K562 (cell line): Measurements from ENCODE around the gene BCR. TPM values are rescaled to one million over a fixed set of nuclear protein-coding genes. Genes with fewer than 3 reads are reported as not detected.

ENCODE experiments used
- ATAC-seq: fragments of 200-7000 bp; cut with Tn5 transposase; 3 replicates; pipeline ENCODE4 v1.9.1; 2020; ENCODE audit warnings: moderate library complexity
- BruUV-seq: library from RNA; stranded (reverse); fragments of 400-500 nt; replicated peaks from 2 replicates; lab custom pipeline; 2021; lab: Mats Ljungman, UMichigan
- CTCF ChIA-PET: fragments of 300-600 bp; formaldehyde crosslinking; extraction: SDS; loops from one replicate; lab custom pipeline; 2021; ENCODE audit warnings: low intra/inter-chr PET ratio; lab: Yijun Ruan, JAX
- POLR2A ChIA-PET: fragments of 300-600, 350-650 bp; sonication (Branson Sonifier 250); formaldehyde crosslinking; extraction: SDS; loops from one replicate; lab custom pipeline; 2021; ENCODE audit warnings: antibody characterized with exemption, inconsistent platforms; lab: Yijun Ruan, JAX
- DNase-seq, 4 experiments: peaks; one replicate each; pipeline versions ENCODE4 v3.0.0 to v3.0.0-alpha.2; 2011 to 2018; ENCODE audit warnings: low spot score in 3 of 4, mixed read lengths in 3 of 4; ENCODE audit errors: extremely low read depth in 1 of 4
- FAIRE-seq: peaks from 2 replicates; lab custom pipeline; 2011; peaks lifted over from hg19 to GRCh38; lab: Jason Lieb, UNC
- H2AFZ ChIP-seq: 2 replicates; pipeline ENCODE4 v1.6.0; 2011; ENCODE audit warnings: low read depth, low read length, control low read depth, inconsistent platforms
- H3K27ac ChIP-seq: fragments of 200-600 bp; 3 replicates; pipeline ENCODE4 v1.8.0; 2011; ENCODE audit warnings: low read depth, mild to moderate bottlenecking, control low read depth, inconsistent platforms, low read length, moderate library complexity, mixed read lengths; ENCODE audit errors: extremely low read depth
- H3K27me3 ChIP-seq, 2 experiments: fragments of 300-600 bp in 1 of 2; 2 replicates in 1 of 2; 3 replicates in 1 of 2; pipeline versions ENCODE4 v1.6.0 to v1.8.0; 2011; ENCODE audit warnings: inconsistent platforms in 2 of 2, low read length in 2 of 2, mild to moderate bottlenecking in 1 of 2, mixed read lengths in 1 of 2, moderate library complexity in 1 of 2; ENCODE audit not compliant: control insufficient read depth in 2 of 2, insufficient read depth in 2 of 2
- H3K36me3 ChIP-seq: fragments of 300-600 bp; 3 replicates; pipeline ENCODE4 v1.8.0; 2011; ENCODE audit warnings: mild to moderate bottlenecking, low read length, inconsistent platforms; ENCODE audit not compliant: control insufficient read depth, insufficient read depth
- H3K4me1 ChIP-seq, 2 experiments: fragments of 200-600 bp in 1 of 2; replicated peaks in 1 of 2; 2 replicates in 1 of 2; 3 replicates in 1 of 2; pipeline versions ENCODE4 v1.5.1 to v1.8.0; 2011; ENCODE audit warnings: inconsistent platforms in 2 of 2, low read length in 2 of 2, mild to moderate bottlenecking in 1 of 2, mixed read lengths in 1 of 2, moderate library complexity in 1 of 2; ENCODE audit not compliant: control insufficient read depth in 2 of 2, insufficient read depth in 2 of 2
- H3K4me2 ChIP-seq: 2 replicates; pipeline ENCODE4 v1.6.1; 2011; ENCODE audit warnings: low read length, control low read depth, inconsistent platforms, mixed read lengths; ENCODE audit not compliant: insufficient read depth
- H3K4me3 ChIP-seq: fragments of 200-600 bp; sonication (generic), shearing (Covaris generic); 2 replicates; pipeline ENCODE4 v1.5.1; 2016; ENCODE audit warnings: control low read depth, inconsistent platforms
- H3K79me2 ChIP-seq: fragments of 200-600 bp; 3 replicates; pipeline ENCODE4 v1.8.0; 2011; ENCODE audit warnings: low read length, inconsistent platforms; ENCODE audit not compliant: control insufficient read depth, insufficient read depth
- H3K9ac ChIP-seq, 2 experiments: 2 replicates each; pipeline versions ENCODE4 v1.6.0 to v1.6.1; 2011; ENCODE audit warnings: low read depth in 2 of 2, low read length in 2 of 2, control low read depth in 1 of 2, inconsistent platforms in 1 of 2, mild to moderate bottlenecking in 1 of 2, mixed read lengths in 1 of 2; ENCODE audit not compliant: insufficient read depth in 1 of 2
- H3K9me1 ChIP-seq: one replicate; pipeline ENCODE4 v1.6.0; 2011; ENCODE audit warnings: inconsistent platforms, mild to moderate bottlenecking, low read length, moderate library complexity; ENCODE audit not compliant: control insufficient read depth, insufficient read depth
- H3K9me3 ChIP-seq: replicated peaks from 2 replicates; pipeline ENCODE4 v1.5.1; 2011; ENCODE audit warnings: low read depth, low read length, inconsistent platforms; ENCODE audit not compliant: control insufficient read depth, insufficient read depth
- H4K20me1 ChIP-seq: replicated peaks from 2 replicates; pipeline ENCODE4 v1.6.1; 2011; ENCODE audit warnings: low read length, inconsistent platforms, mixed read lengths; ENCODE audit not compliant: control insufficient read depth, insufficient read depth
- CBFA2T2 ChIP-seq: fragments of 450-650 bp; conservative IDR thresholded peaks from 2 replicates; pipeline ENCODE4 v1.6.1; 2017; ENCODE audit warnings: mild to moderate bottlenecking
- NELFE ChIP-seq: IDR thresholded peaks from 2 replicates; pipeline ENCODE4 v1.6.1; 2011; ENCODE audit warnings: mild to moderate bottlenecking; ENCODE audit not compliant: insufficient read depth, insufficient read length
- PATZ1 ChIP-seq: fragments of 250-450 bp; sonication (Bioruptor Pico); IDR thresholded peaks from 2 replicates; pipeline ENCODE4 v1.5.0; 2020; ENCODE audit warnings: mild to moderate bottlenecking, borderline replicate concordance
- PHF21A ChIP-seq: fragments of 450-650 bp; IDR thresholded peaks from 2 replicates; pipeline ENCODE4 v1.6.1; 2017; ENCODE audit warnings: low read depth, borderline replicate concordance
- POLR2A ChIP-seq: fragments of 450-650 bp; conservative IDR thresholded peaks from 2 replicates; pipeline ENCODE4 v1.6.1; 2016
- STAT5B ChIP-seq: fragments of 250-450 bp; sonication (Bioruptor Pico); IDR thresholded peaks from 2 replicates; pipeline ENCODE4 v1.8.0; 2021; ENCODE audit warnings: mild to moderate bottlenecking, inconsistent platforms
- XRCC3 ChIP-seq: fragments of 450-650 bp; IDR thresholded peaks from 2 replicates; pipeline ENCODE4 v1.6.1; 2017; ENCODE audit warnings: mild to moderate bottlenecking, moderate library complexity
- YBX1 ChIP-seq: fragments of 450-650 bp; IDR thresholded peaks from 2 replicates; pipeline ENCODE4 v1.7.1; 2016; ENCODE audit warnings: mild to moderate bottlenecking
- ZFP91 ChIP-seq: sonication (generic); formaldehyde crosslinking; IDR thresholded peaks from 2 replicates; pipeline ENCODE4 v1.8.0; 2022; ENCODE audit warnings: mild to moderate bottlenecking, missing genetic modification reagents
- ZNF436 ChIP-seq: fragments of 250-450, 450-650 bp; sonication (Bioruptor Pico); formaldehyde crosslinking; IDR thresholded peaks from 2 replicates; pipeline ENCODE4 v1.7.0; 2020; ENCODE audit warnings: mild to moderate bottlenecking
- WGBS: fragments of 100-300 bp; shearing (Covaris generic); methylation state at CpG from one replicate; pipeline ENCODE4 v1.1.6; 2016; ENCODE audit warnings: low coverage, mixed read lengths; ENCODE audit not compliant: insufficient coverage; ENCODE audit errors: missing lambda C conversion rate; 5-methylcytosine and 5-hydroxymethylcytosine counted together
- in situ Hi-C: fragments of 300-500 bp; cut with MboI; formaldehyde crosslinking; loops from 4 replicates; pipeline ENCODE4 v1.15.0; 2018; ENCODE audit warnings: inconsistent platforms, mixed read lengths
- intact Hi-C: fragments of 100-400 bp; cut with micrococcal nuclease; formaldehyde crosslinking; loops from 2 replicates; pipeline ENCODE4 v1.14.2; 2022
- polyA plus RNA-seq, 8 experiments: library from polyadenylated mRNA; depleted of rRNA in 4 of 8; stranded (reverse) in 5 of 8; unstranded in 3 of 8; fragments of >200 nt; fragmentation: Nextera tagmentation in 2 of 8; fragmentation: Illumina TruSeq in 1 of 8; extraction: Ambion mirVana in 2 of 8; extraction: Trizol in 1 of 8; gene quantifications; 2 replicates each; pipeline versions ENCODE4 v1.2.1 to v1.2.3, GENCODE V29; 2011 to 2014; ENCODE audit warnings: inconsistent platforms in 1 of 8, missing spikeins in 1 of 8
- total RNA-seq, 7 experiments: library from RNA; depleted of rRNA in 6 of 7; stranded (reverse); fragments of >200 nt in 6 of 7; fragmentation: Illumina TruSeq in 2 of 7; extraction: Trizol in 2 of 7; gene quantifications; 2 replicates each; pipeline versions ENCODE4 v1.2.1 to v1.2.3, GENCODE V29; 2011 to 2021; ENCODE audit warnings: low replicate concordance in 1 of 7

Gene BCR
- total and polyA plus RNA-seq, 9 of the 15 experiments (the other 6 are each of a cell fraction or from before 2014, with no cell fraction given), result 0.41 to 150 (median 45.6) TPM

GRCh38 chr22:23187211-23187610, 6.9 kb downstream of the BCR start:
- ATAC-seq (peak; percentile 27), FAIRE-seq (no peak), DNase-seq (peak; percentile 90 to 96 (median 94))
- no peaks in the 10 kb centered on the region for H3K9me3 ChIP-seq
- in situ Hi-C loops, result no loop called here
- 22% methylated on average over 4 of the region's 4 CpGs for WGBS
- peaks cover 46 to 47% of the 10 kb centered on the region in 2 experiments for H3K4me1 ChIP-seq
- H3K4me2 ChIP-seq, result no peak overlapping the region
- intact Hi-C loops, result no loop called here
- CTCF ChIA-PET, result interaction anchor here (0.6 to 0.7 kb wide), 2 partner anchors 94 to 1579 kb away, joined by 4 to 5 read pairs; no protein-coding TSS in a partner anchor
- POLR2A ChIA-PET, result interaction anchor here (0.6 to 86.5 kb wide), 7 partner anchors 1 to 95 kb away, joined by 3 to 3476 read pairs (median 7); partner anchors contain the start of genes BCR and RAB36
- BruUV-seq, result no TSS peak
- H3K9ac ChIP-seq, result no peak overlapping the region
- peaks cover 79% of the 10 kb centered on the region for H3K36me3 ChIP-seq
- peaks cover 64% of the 10 kb centered on the region for H4K20me1 ChIP-seq
- no peak overlapping the region for H3K4me3 ChIP-seq
- peaks cover 41% of the 10 kb centered on the region for H3K9me1 ChIP-seq
- H3K27me3 ChIP-seq, result no peaks in the 10 kb centered on the region
- no peak overlapping the region for H3K27ac ChIP-seq
- peaks cover 97% of the 10 kb centered on the region for H3K79me2 ChIP-seq
- H2AFZ ChIP-seq, result no peak overlapping the region
- TF ChIP-seq YBX1, result no peak

GRCh38 chr22:23187871-23188700, 7.8 kb downstream of the BCR start:
- no TSS peak for BruUV-seq
- peak overlapping the region in 1 of 2 experiments; percentile 7; a peak in 1 of 4 replicates for H3K9ac ChIP-seq
- H3K4me2 ChIP-seq, result no peak overlapping the region
- POLR2A ChIA-PET, result interaction anchor here (0.7 to 86.5 kb wide), 10 partner anchors 2 to 94 kb away, joined by 3 to 3476 read pairs (median 5); partner anchors contain the start of genes BCR and RAB36
- peaks cover 79% of the 10 kb centered on the region for H3K36me3 ChIP-seq
- ATAC-seq (peak; percentile 3; the same call in 2 of the 3 replicates), FAIRE-seq (no peak), DNase-seq (peak in 1 of 4 experiments; percentile 66)
- peaks cover 97% of the 10 kb centered on the region for H3K79me2 ChIP-seq
- 0 out of 3 replicates have a peak overlapping the region, but pooled peaks have one; percentile 0 for H3K27ac ChIP-seq
- H3K9me3 ChIP-seq, result no peaks in the 10 kb centered on the region
- CTCF ChIA-PET, result no interaction called here
- peaks cover 43% of the 10 kb centered on the region for H3K9me1 ChIP-seq
- WGBS, result 84% methylated on average over 7 of the region's 7 CpGs
- peaks cover 38 to 44% of the 10 kb centered on the region in 2 experiments for H3K4me1 ChIP-seq
- intact Hi-C loops (no loop called here), in situ Hi-C loops (no loop called here)
- H2AFZ ChIP-seq, result no peak overlapping the region
- H3K27me3 ChIP-seq, result no peaks in the 10 kb centered on the region
- H4K20me1 ChIP-seq, result peaks cover 64% of the 10 kb centered on the region
- H3K4me3 ChIP-seq, result no peak overlapping the region
- TF ChIP-seq STAT5B (CRISPR knock-in tag) (no peak), ZFP91 (CRISPR knock-in tag) (no peak), PATZ1 (no peak), PHF21A (no peak), POLR2A (no peak), NELFE (no peak), CBFA2T2 (no peak), ZNF436 (CRISPR knock-in tag) (no peak), XRCC3 (no peak)
